Measurements from ENCODE around the gene NDC1.
"Not testable (repeated sequence)": the region's sequence is repeated elsewhere in the genome, so short reads cannot be mapped to it uniquely, and the experiment has no call there.

The NDC1 gene

DNA sequence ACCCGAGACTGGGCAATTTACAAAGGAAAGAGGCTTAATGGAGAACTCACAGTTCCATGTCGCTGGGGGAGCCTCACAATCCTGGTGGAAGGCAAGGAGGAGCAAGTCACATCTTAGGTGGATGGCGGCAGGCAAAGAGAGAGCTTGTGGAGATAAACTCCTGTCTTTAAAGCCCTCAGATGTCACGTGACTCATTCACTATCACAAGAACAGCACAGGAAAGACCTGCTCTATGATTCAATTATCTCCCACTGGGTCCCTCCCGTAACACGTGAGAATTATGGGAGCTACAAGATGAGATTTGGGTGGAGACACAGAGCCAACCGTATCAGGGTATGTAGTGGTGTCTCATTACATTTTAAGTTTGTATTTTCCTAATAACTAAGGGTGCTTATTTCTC is 77.6 kb downstream of the NDC1 start:
- DNase-seq = not testable (repeated sequence)

DNA sequence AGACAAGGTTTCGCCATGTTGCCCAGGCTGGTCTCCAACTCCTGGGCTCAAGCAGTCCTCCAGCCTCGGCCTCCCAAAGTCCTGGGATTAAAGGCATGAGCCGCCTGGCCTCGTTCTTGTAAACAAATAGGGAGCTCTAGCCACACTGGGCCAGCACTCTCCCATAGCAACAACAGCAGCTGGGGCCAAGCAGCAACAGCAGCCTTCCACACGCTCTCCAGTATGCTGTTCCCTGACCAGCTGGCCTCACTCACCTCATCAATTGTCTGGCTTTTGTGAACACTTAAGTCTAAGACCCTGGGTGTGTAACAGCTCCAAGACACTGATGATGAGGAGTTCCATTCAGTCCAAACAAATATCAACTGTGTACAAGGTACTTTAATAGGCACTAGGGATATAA is 82.2 kb downstream of the NDC1 start:
- no peak for DNase-seq

DNA sequence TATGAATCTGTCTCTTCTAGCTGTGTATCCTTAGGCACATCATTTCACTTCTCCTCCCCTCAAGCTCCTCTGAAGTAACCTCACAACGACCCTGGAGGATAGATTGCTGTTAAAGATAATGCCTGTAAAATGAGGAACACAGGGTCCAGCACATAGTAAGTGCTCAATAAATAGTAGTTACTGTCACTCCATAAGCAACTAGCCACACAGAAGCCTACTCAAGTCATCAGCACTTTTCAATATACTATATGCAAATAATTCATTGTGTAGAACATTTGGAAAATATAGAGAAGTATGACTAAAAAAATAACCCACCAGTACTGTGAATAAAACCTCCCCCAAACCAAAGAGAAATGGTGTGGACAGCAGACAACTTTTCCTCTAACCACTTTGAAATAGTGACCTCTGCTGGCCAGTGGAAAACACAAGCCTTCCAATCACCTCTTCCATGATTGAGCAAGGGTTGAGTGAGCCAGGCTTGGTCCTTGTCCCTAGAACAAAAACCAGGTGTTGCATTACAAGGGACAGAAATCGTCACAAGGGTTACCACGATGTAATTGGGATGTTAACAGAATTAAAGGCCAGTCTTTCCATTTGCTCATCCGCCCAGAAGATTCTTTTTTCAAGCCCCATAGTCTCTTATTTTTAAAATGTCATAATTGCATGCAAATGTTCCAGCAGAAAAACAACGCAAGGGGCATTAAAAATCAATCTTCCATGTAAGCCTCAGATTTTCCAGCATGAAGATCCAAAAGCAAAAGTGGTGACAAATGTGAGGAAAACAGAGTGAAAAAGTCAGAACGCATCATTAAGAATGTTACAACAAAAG is 83.4 kb downstream of the NDC1 start:
- DNase-seq = no peak

DNA sequence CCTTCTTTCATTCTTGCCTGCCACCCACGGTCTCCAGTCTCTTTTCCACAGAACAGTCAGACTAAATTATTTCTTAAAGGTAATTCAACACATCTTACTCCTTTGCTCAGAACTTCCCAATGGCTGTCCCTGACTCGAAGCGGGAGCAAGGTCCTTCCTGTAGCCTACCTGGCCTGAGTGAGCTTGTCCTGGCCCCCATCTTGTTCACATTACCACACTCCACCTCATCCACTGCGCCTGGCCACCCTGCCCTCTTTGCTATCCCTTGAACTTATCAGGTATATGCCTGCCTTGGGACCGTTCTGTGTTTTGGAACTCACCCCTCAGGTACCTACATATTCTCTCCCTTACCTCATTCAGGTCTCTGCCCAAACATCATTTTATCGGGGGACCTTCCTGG is 85.8 kb downstream of the NDC1 start:
- DNase-seq = no peak

DNA sequence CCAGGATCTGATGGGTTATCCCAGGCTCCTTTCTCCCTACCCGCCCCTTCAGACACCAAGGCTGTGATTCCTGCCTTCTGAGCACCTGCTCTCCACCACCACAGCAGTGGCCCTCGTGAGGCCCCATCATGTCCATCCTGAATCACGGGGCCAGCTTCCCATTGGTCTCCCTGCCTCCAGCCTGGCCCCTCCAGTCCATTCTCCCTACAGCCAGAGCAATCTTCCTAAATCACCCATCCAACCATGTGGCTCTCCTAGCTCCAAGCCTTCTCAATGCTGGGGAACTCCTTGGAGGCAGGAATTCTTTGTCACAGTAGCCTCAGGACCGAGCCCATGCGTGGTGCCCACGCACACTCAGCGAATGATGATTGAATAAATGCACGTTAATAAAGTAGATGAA is 90.3 kb downstream of the NDC1 start:
- DNase-seq = no peak

DNA sequence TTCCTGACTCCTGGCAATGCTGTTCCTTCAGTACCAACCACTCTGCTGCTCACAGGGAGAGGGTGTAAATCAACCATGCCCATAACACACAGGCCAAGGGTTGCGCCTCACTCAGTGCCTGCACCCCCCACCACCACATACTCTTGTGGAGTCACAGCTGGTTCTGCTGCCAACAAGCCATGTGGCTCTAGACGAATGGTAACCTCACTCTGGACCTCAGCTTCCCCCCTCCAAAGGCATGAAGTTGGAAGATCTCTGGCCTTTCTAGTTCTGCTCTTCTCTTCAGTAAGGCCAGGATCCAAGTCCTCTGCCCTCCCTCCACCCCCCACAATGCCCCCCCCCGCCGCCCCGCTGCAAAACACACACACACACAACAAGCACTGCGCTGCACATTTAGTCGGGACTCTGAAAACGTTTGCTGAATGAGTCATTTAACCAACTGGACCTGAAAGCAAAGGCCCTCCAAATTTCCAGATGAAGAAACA is 97.4 kb downstream of the NDC1 start:
- DNase-seq = no peak

DNA sequence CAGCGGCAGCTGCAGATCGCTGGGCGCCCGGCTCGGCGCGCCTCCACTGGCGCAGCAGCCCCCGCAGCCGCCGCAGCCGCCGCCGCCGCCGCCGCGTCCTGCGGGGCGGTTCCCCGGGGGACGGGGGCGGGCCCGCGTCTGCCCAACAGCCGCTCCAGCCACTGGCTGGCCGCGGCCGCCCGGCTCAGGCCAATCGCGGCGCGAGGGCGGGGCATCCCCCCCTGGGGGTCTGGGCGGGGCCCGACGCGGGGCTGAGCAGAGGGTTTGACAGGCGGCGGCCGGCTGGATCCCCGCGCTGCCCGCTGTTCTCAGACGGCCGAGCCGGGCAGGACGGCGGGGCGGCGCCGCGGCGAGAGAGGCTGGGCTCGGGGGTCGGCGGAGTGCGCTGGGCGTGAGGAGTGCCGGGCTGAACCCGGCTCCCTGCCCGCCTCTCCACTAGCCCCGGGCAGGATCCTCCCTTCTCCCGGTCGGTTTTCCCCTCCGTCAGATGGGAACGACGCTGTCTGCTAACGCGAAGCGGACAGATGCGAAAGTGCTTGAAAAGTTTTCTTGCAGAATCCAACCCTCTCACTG is 98.9 kb downstream of the NDC1 start, which contains the start of gene GLIS1:
Gene GLIS1 (minus strand): TSS at position 56 of the 573 bp plus-strand sequence. CDS start 1,100 bp downstream, outside the sequence.
- no peak for DNase-seq

DNA sequence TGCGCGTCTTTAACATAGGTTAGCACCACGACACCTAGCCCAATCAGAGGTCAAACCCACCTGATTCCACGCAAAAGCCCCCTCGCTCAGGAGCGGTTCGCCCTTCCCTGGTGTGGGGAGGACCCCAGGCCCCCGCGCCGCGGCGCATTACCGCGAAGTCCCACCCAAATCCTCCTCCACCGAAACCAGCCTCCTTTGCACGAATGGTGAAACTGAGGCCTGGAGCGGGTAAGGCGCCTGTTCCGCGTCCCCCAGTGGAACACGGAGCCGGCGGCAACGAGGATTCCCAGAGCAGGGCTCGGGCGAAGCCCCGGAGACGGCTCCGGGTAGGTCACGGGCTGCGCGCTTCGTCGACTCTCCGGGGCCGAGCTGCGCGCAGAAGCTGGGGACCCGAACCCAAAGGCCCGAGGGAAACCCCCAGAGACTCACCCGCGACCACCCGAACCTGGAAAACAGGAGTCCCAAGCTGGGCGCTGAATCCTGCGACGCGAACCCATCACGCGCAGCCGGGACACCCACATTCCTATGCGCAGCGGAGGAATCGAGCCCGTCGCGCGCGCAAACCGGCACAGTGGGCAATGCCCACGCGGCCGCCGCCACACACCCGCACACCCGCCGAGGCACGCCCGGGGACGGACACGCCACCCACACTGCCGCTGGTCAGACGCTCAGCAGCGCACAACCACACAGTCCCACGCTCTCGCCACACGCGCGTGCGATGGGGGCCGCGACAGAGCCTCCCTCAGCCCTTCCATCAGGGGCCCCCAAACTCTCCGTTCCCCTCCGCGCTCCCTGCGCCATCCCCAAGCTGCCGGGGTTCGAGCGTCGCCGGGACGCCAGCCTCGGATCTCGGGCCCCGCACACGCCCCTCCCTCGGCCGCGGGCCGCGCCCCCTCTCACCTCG is 99.6 kb downstream of the NDC1 start:
- no peak for DNase-seq

DNA sequence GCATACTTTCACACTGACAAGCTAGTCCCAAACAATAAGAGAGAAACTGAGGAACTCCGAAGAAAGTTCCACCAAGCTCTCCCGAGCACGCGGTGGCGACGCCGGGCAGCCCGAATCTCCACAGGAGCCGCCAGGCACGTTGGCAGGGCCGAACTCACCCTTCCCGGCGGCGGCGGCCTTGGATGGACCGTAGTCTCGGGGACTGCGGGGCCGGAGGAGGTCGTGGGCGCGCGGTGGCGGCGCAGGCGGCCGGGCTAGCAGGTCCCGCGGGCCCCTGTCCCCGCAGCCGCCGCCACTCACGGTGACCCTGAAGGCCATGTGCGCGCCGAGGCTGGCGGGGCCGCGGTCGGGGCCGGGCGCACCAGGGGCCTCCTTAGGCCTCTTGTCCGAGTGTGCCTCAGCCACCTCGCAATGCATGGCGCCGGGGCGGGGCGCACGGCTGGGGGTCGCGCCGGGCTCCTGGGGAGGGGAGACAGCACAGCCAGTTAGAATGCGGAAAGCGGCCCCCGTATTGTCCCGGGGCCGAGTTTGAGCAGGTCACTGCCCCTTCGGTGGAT is 100.4 kb downstream of the NDC1 start:
- no peak for DNase-seq

DNA sequence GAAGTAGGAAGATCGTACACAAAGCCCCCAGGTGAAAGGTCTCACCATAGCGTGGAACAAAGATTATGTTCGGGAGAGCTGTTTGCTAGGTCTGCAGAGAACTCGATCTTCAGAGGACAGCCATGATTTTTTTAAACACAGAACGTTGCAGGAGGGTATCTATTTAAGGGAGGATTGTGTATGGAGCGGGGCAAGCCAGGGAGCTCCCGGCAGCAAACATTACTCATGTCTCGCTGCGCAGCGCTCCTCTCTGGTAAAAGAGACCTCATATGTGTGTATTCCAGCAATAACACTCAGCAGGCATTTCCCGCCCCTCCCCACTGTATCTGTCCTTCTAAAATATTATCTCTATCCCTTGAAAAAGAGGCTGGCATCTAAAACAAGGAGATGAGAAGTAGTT is 101.8 kb downstream of the NDC1 start:
- no peak for DNase-seq

DNA sequence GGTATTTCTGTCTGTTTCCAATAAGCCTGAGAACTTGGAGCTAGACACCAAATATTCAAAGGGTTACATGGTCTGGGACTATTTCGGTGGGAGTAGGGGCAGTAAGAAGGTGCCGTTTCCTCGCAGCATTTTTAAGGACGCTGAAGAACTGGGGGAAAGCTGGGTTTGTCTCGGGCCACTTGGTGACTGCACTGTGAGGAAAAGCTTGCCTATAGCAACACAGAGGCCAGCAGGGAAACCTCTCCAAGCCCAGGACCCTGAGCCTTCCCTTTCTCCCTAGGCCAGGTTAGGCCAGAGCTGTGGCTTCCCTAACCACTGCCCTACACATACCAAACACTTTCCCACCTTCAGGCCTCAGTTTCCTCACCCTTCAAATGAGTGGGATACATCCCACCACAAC is 102.4 kb downstream of the NDC1 start:
- DNase-seq = no peak

DNA sequence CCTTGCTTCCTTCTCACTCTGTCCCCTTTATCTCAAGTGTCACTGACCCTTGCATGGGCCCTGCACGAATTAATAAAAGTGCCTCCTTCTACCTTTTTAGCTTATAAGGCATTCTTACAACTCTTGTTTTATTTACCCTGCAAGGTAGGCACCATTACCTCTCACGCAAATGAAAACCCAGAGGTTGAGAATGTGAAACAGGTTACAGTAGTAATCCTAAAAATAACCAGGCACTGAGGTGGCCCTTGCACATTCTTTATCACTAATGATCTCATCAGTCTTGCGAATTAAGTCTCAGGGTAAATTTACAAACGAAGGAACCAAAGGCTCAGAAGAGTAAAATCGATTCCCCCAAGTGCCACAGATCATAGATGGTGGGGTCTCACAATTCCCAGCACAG is 102.8 kb downstream of the NDC1 start:
- DNase-seq = no peak

DNA sequence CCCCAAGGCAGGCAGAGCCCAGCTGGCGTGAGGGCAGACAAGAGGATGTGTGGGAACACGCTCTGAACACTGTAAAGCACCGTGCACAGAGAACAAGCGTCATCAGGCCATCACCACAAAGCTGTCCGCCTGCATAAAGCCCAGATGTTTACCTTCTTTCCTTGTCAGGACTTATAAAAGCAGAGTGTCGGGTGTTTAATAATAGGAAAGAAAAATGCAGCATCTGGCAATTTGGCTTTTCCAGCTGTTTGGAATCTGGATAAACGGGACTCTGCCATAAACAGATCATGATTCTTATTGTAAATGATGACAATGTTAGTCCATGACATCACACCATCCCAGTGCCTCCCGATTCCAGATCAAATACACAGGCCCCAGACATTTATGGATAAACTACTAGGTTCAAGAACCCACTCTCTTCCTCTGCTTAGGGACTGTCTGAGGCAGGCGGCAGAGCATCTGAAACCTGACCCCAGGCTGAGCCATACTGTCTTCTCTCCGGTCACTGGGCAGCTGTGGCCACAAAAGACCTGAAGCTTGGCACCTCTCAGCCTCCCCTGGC is 103.4 kb downstream of the NDC1 start:
- DNase-seq = no peak

DNA sequence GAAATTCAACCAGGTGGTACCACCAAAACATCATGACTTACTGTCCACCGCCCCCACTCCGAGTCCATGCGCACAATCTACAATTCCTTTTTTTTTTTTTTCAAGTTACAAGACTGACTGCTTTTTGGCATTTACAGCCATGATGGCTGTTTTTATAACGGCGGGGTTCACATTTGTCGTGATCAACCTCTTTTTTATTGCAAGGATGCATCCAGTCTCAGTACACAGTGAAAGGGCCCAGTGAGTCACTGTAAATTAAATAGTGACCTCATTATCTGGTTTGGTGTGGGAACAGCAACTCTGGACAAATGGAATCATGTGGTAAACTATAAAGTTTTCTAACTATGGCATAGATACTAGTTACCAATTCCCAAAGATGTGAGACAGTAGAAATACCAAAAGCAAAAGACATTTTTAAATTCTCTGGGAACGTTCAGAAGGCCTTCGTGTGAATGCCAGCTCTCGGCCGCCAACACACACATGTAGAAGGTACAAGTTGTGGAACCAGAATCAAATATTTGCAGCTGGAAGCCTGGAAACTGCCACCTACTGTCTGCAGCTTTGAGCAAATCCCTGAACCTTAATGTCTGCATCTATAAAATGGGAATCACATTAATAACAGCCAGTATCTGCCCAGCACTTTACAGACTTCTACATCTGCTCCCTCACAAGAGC is 104.0 kb downstream of the NDC1 start:
- DNase-seq = no peak

DNA sequence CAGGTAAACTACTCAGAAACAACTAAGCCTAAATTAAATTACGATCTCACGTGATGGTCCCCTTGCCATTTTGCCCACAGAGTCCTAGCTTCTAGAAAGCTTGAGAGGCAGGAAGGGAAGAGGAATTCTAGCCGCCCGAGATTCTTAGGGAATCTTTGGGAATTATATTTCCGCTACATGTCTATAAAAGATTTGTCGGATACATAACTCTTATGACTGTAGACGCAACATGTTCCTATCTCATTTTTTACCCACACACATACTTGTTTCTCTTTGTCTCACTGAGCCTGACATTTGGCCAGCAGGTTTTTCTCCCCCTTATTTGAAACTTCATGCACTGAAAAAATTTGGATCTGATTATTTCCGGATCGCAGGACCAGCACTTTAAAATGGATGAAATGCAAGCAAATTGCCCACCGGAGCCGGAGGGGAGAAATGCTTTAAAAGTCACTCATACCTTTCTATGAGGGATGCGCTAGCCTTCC is 104.6 kb downstream of the NDC1 start:
- DNase-seq = no peak

DNA sequence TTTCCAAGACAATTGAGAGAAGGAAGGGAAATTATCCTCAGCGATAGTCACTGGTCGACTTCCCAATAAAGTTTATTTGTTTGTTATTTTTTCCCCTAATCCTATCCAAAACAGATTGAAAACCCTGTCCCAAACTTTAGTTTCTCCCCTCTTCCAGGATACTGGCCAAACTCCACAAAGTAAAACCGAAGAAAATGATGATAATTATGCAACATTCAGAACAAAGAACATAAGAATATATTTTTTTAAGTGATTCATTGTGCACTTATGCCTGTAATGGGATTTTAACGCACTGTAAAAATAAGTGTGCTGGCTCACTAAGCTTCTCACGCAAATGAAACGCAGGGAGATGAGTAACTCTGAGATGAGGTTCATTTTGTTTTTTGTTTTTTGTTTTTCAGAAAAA is 105.2 kb downstream of the NDC1 start:
- no peak for DNase-seq

DNA sequence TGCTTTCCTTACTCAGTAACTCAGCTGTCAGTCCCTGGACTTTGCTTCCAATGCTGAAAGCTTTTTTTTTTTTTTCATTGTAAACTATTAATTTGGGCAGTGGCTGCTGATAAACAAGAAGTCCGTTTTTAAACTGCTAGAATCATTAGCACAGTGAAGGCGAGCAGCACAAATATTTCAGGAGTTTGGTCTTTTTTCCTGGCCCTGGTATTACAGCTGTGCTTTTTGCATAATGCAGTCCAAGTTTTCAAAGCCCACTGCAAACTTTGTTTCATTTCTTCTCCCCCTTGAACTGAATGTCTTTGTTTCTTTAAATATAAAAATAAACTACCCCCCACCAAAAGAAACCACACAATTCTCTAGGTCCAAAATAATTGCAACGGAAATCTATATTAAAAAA is 105.7 kb downstream of the NDC1 start:
- no peak for DNase-seq

DNA sequence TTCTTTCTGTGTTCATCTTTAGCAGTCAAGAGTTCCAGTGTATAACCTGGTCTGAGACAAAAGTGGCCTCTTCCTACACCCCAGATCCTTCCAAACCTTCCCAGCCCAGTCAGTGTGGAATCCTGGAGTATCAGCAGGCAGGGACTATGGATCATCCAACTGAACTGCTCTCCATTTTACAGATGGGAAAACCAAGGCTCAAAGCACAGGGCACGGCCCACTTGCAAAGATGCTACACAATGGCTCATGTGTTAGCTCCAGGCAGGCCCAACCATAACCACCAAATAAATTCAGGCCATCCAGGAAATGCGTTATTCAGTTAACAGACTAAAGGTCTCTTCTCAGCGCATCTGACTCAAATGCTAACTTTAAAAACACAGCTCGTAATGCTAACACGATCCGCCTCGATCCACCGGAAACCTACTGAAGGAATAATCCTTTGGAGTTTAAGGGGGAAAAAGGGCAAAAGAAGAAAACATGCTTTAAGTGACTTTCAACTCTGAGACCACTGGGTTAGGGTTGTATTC is 106.3 kb downstream of the NDC1 start:
- no peak for DNase-seq

DNA sequence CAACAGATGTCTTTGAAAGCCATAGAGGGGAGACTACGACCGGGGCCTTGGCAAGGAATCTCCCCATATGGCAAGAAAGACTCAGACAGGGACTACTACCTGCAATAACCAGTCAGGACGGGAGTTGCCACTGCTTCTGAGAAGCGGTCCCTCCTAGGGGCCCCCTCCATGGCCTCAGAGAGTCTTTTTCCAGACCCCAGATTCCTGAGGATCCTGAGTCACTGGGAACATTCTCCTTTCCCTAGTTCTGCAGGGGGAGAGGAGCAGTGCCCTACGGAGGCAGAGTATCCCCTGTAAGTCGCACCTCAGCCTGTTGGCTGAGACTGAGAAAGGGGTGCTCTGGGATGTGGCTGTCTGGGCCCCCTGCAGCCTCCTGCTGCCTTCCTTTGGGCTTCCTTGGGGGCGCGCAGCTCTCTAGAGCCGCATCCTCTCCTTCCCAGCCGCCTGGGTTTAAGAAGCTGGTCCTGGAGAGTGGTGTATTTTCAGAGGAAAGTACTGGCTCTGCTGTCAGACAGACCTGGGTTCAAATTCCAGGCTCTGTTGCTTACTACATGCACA is 107.0 kb downstream of the NDC1 start:
- DNase-seq = no peak

DNA sequence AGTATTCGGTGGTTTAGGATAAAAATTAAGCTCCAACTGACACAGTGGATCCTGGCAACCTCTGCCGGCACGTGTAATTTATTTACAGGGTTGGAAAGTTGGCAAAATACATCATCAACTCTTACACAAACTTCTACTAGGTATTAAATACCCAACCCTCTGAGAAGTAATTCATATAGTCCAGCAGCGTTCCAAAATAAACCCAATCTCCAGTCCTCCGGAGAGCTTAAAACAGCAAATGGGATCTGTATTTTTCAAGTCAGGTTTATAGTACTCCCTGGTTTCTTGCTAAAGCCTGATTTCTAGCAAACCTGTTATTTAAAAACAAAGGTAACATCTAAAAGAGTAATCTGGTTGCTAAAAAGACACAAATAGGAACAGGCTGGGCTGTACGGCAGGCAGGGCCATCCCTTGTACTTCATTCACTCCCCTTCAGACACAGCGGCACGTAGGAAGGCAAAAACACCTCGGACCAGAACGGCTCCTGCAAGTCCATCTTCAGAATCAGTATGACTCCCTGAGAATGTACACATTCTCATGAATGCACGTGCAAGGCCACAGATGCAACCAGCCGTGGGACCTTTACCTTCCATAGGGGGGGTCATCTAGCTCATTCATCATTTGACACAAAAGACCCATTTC is 107.8 kb downstream of the NDC1 start:
- DNase-seq = no peak

Measured in central memory CD4-positive, alpha-beta T cell (primary cell).